ENCODE results near the gene IGFBP7.

The IGFBP7 gene

GRCh38 chr4:57093845-57094831 is 16.0 kb downstream of the IGFBP7 start:
- no peak for DNase-seq

- DNase-seq, result no peak
These were observed 18.5 kb downstream of the IGFBP7 start for GRCh38 chr4:57091657-57092162.

- DNase-seq, result no peak
These were observed 20.1 kb downstream of the IGFBP7 start for GRCh38 chr4:57090079-57090478.

GRCh38 chr4:57089549-57089948 is 20.6 kb downstream of the IGFBP7 start:
- DNase-seq, result no peak

- no peak for DNase-seq
These were observed 24.0 kb downstream of the IGFBP7 start for GRCh38 chr4:57086031-57086723.

GRCh38 chr4:57085278-57085677 is 24.9 kb downstream of the IGFBP7 start:
- no peak for DNase-seq

- DNase-seq, result no peak
These were observed 25.8 kb downstream of the IGFBP7 start for GRCh38 chr4:57084360-57084759.

GRCh38 chr4:57083090-57083489 is 27.1 kb downstream of the IGFBP7 start:
- DNase-seq, result no peak

GRCh38 chr4:57081651-57082621 is 28.2 kb downstream of the IGFBP7 start:
- DNase-seq, result no peak

- no peak for DNase-seq
These were observed 29.2 kb downstream of the IGFBP7 start for GRCh38 chr4:57080781-57081650.

GRCh38 chr4:57078685-57079521 is 31.3 kb downstream of the IGFBP7 start:
- no peak for DNase-seq

GRCh38 chr4:57077550-57078343 is 32.4 kb downstream of the IGFBP7 start:
- DNase-seq, result no peak

- DNase-seq, result no peak
These were observed 33.5 kb downstream of the IGFBP7 start for GRCh38 chr4:57076646-57077045.

- no peak for DNase-seq
These were observed 34.8 kb downstream of the IGFBP7 start for GRCh38 chr4:57075367-57075766.

GRCh38 chr4:57074744-57075143 is 35.4 kb downstream of the IGFBP7 start:
- no peak for DNase-seq

GRCh38 chr4:57073559-57073958 is 36.6 kb downstream of the IGFBP7 start:
- DNase-seq, result no peak

- DNase-seq, result no peak
These were observed 38.9 kb downstream of the IGFBP7 start for GRCh38 chr4:57071326-57071725.

- no peak for DNase-seq
These were observed 39.7 kb downstream of the IGFBP7 start for GRCh38 chr4:57070461-57070860.

- no peak for DNase-seq
These were observed 41.8 kb downstream of the IGFBP7 start for GRCh38 chr4:57068237-57068981.

Measured in activated T-cell treated with anti-CD3 and anti-CD28 coated beads, Interleukin-2, amount 50 U/mL, for 48 hours (primary cell).